Testis (tissue), 2 donors: ENCODE measurements around the gene KCNA1.

Source experiments
- CTCF ChIP-seq, 3 experiments: fragments of 450-650 bp in 2 of 3; fragments of 200-600 bp in 1 of 3; sonication (generic) in 1 of 3; IDR thresholded peaks; one replicate each; pipeline ENCODE4 v1.5.1; 2016 to 2019; ENCODE audit warnings: antibody characterized with exemption in 3 of 3, mild to moderate bottlenecking in 2 of 3, moderate library complexity in 1 of 3
- POLR2A ChIP-seq: fragments of 450-650 bp; IDR thresholded peaks from one replicate; pipeline ENCODE4 v1.6.1; 2017; ENCODE audit warnings: antibody characterized with exemption, mild to moderate bottlenecking, moderate library complexity

- TF ChIP-seq POLR2A (no peak), CTCF (IDR thresholded peaks at IDR 0.05) (no peak)
These were observed 43.4 kb upstream of the KCNA1 start for GRCh38 chr12:4866299-4866698.
